GM18499 (cell line): ENCODE data around the gene SLMAP.

Source experiments
- ATAC-seq: cut with Tn5 transposase; IDR thresholded peaks from one replicate; pipeline ENCODE4 v1.9.1; 2021; ENCODE audit warnings: moderate number of reproducible peaks; ENCODE audit not compliant: insufficient read depth, unreplicated experiment

Gene SLMAP

DNA sequence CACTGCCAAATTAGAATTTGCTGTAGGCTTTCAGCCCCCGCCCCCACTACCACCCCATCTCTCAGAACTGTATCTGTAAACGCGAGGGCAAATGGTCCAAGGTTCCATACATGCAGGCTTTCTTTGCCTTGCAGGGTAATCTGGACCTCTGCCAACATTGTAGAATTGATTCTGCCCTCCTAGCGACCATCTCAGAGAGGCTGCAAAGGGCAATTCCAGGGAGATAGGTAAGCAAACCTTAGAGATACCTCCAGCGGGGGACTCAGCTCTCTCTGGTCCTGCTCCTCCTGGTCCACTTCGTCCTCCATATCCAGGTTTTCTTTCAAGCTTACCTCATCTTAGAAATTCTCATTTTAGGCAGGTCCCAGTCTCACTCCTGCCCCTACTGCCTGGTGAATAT, 64.4 kb downstream of the SLMAP start:
- ATAC-seq: no peak

DNA sequence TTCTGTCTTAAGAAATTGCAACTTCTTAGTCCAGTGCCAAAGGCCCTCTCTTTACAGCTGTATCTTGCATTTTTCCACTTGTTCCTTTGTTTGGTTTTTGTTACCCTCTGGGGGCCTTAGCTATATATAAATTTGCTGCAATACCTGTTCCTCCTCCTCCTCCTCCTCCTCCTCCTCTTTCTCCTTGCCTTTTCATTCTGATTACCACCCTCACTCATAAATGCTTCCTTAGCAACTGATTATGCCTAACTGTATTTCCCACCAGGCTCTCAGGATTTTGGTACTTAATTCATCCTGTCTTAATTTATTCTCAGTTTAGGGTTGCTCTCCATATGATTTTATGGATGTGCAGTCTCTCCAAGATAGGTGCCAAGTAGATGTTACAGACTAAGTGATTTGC, 65.7 kb downstream of the SLMAP start:
- ATAC-seq: no peak

DNA sequence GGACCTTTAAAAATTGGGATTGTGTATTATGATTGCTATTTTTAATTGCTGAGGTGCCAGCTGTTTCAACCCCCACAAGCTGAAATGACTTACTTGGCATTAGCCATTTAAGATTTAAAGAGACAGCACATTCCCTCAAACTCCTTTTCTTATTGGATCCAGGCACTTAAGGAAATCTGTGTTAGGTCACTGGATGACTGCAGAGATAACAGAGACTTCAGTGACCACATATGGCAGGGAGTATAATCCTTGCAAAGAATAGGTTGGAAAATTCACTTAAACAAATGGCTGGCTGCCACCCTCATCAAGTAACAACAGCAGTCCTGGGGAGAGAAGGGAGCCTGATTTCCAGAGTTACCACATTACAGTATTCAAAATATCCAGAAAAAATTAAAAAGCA, 66.6 kb downstream of the SLMAP start:
- ATAC-seq: no peak

DNA sequence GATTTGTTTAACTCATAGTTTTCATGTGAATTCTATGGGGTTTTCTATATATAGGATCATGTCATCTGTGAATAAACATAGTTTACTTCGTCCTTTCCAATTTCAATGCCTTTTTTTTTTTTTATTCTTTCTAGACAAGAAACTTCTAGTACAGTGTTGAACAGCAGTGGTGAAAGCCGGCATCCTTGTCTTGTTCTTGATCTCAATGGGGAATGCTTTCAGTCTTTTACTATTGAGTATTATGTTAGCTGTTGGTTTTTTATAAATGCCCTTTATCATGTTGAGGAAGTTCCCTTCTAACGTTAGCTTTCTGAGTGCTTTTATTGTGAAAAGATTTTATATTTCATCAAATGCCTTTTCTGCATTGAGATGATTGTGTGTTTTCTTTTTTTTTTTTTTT, 69.0 kb downstream of the SLMAP start:
- no peak for ATAC-seq

DNA sequence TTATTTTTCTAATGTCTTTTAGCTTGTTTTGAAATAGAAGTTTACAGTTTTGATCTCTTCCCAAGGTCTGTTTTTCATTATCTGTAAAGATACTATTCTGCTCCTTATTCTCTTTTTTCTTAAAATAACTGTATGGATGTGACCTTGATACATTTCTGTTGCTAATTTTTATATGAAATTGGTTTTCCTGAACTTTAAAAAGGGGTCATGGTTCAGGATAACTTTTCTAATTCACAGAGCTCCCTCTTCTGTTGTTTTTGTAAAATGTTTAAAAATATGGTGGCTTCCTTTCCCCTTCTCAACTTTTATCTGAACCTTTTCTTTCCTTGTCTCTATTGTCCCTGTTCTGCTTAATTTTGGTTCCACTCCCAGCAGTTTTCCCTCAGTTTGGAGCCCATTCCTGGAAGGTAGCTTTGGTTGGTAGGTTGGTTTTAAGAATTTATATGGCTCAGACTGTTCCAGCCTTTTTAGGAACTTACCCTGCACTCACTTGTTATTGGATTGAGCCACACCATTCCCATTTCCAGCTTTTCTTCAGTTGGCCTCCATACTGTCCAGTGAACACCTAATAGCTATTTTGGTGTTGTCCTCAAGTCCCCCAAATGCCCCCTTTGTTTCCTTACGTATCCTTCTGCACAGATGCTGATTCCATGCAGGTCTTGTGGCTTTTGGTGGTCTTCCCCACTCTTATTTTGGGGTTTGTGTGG, 70.3 kb downstream of the SLMAP start:
- ATAC-seq: no peak

DNA sequence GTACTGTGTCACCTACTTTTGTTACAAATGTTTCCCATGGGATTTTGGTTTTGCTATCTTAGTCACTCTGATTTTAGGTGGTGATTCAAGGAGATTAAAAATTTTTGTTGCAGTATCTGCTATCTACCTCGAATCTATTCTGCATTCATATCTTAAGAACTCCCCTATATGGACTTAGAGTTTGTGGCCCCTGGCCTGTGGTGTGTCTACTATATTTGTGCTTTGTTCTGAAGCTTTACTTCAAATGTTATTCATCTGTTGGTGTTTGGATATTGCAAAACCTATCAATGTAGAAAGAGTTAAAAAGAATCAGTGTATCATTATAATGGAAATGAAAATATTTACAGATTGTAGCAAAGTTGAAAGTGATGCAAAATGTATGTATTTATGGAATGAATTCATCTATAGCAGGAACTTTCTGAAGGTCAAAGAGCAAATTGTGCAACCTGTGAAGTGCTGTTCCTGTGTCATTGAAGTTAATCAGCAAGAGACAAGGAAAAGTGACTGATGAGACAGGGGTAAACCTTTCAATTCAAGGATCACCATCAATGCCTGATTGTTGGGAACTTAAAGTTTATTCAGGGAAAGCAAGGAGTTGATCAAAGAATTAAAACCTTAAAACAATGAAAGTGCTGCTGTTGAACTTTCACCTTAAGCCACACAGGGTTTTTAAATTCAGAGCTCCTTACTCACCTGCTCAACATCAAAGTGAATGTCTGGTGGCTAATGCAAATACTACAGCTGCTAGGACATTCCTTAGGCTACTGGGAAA, 71.0 kb downstream of the SLMAP start:
- ATAC-seq: no peak

DNA sequence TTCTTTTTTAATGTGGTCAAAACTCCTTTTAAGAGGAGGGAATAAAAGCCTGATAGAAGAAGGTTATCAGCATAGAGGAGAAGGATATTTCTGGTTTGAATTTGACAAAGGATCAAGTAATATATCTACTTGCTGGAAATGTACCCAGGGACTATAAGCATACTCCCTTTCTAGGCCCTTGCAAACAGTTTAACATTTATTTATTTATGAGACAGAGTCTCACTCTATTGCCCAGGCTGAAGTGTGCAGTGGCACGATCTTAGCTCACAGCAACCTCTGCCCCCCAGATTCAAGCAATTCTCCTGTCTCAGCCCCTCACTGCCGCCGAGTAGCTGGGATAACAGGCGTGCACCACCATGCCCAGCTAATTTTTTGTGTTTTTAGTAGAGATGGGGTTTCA, 71.6 kb downstream of the SLMAP start:
- no peak for ATAC-seq

DNA sequence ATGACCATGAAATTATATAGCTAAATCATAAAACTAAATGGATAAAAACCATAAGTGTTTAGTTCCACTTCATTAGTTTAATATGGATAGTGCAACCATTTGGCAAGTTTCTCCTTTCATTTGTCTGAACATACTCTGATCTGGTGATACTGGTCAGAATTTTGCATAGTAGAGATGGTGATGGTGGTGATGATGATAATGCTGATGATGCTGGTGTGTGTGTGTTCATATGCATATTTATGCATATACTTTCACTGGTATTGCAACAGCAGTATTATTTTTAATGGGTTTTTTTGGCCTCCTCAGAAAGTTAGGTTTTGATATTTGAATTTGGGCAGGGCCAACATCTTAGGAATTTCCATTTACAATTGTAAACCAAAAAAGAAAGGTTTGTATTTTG, 76.4 kb downstream of the SLMAP start:
- no peak for ATAC-seq

DNA sequence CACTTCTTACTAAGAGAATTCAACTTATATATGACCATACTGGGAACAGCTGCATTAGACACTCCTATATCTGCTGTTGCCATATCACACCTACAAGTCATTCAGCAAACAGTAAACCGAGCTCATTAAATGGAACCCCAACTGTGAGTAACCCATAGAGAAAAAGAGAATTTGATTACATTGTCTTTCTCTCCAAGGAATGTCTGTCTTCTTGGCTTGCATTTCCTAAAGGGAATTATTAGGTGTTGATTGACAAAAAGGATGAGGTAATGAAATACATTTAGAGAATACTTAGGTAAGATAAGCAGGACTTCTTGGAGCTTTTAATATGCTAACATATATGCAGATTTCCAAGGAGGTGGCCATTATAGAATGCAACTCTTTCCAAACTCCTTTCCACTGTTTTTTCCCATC, 76.8 kb downstream of the SLMAP start:
- no peak for ATAC-seq

DNA sequence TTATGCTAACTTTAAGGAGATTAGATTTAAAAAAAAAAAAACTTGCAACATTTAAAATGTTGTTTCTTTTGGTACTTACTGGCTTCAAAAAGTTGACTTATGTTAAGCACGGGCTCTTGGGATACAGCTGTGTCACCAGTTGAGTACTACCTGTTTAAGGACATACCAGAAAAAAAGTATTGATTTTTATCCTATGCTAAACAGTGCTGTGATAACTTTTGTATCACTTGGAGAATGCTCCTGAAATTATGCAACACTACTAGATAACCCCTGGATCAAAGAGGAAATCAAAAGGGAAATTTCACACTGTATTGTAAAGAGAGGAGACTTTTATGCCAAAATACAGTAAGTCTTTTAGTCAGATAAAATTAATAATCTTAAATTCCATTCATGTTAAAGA, 77.7 kb downstream of the SLMAP start:
- no peak for ATAC-seq

DNA sequence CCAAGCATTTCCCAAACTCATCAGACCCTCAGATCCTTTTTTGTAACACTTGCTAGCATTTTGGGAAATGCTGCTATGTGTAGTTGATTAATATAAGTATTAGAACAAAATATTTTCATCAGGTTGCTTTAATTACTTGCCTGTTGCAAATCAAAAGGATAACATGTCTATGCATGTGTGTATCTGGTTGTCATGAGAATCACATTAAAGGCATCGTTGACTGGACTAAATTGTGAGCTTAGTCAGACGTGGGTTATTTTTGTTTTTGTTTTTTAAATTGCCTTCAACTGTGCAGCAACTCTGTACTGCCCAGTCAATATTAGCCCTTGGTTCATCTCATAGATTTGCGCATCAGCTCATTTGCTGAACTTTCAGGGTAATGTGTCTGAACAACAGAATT, 81.6 kb downstream of the SLMAP start:
- no peak for ATAC-seq

DNA sequence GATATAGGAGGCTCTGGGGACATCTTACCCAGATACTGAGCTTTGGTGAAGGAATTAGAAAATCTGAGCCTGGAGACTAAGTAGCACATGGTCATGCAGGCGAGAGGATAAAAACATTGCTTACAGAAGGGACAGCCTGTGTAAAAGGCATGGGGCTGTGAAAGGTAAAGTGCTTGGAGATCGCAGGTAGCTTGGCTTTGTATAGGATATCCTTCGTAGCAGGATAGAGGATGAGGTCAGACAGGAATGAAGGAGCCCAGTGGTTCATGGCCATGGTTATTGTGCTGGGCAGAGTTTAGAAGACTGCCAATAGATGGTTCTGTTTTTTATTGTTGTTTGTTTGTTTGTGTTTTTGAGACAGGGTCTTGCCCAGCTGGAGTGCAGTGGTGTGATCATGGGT, 82.5 kb downstream of the SLMAP start:
- ATAC-seq: no peak

DNA sequence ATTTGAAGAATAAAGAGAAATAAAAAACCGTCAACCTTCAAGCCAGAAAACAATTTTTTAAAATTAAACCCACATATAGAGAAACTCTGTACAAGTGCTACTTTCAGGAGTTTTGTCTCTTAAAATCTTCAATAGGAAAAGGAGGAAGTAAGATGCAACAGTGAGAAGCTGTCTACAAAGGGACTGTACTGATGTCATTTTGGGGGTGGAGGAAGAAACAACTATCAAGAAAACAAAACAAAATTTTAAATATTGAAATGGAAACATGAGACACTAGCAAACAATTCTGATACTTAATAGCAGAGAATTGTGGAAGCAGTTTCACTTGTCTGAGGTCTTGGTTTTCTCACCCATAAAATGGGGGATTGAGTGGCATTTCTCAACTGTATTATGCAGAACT, 84.4 kb downstream of the SLMAP start:
- no peak for ATAC-seq

DNA sequence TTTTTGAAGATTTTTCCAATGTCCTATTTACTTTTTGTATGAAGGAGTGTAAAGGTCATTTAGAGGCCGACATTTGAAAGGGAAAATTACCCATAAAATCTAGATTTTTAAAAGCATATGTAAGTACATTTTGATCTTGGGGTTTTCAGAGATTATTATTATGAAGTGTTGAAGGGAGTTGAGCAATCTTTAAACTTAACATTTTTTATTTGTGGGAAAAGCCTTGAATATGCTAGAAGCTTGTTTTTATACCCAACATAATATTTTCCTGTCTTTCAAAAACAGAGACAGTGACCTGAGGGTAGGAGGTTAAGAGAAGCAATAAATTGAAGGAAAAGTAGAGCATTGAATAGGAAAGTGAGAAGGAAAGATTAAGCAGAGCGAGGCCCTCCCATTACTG, 85.7 kb downstream of the SLMAP start:
- ATAC-seq: no peak

DNA sequence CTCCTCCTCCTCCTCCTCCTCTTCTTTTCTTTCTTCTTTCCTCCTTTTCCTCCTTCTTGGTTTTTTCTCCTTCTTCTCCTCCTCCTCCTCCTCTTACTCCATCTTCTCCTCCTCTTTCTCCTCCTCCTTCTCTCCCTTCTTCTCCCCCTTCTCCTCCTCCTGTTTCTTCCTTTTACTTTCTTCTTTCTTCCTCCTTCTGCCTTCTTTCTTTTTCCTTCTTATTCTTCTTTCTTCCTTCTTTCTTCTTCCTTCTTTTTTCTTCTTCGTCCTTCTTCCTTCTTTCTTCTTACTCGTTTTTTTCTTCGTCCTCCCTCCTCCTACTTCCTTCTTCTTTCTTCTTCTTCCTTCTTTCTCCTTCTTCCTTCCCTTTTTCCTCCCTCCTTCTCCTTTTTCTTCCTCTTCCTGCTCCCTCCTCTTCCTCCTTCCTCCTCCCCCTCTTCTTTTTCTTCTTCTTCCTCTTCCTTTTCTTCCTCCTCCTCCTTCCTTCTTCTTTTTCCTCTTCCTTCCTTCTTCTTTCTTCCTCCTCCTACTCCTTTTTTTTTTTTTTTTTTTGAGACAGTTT, 92.1 kb downstream of the SLMAP start:
- ATAC-seq: no peak

DNA sequence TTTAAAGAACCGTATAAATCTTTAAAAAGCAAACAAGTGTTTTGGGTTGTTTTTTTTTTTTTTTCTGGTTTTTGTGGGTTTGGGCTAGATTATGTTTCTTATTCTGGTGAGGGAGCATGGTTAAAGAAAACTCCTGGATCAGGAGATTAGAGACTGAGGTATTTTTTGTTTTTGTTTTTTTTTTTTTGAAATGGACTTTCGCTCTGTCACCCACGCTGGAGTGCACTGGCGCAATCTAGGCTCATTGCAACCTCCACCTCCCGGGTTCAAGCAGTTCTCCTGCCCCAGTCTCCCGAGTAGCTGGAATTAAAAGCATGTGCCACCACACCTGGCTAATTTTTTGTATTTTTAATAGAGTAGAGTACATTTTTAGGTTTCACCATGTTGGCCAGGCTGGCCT, 95.2 kb downstream of the SLMAP start:
- ATAC-seq: no peak

DNA sequence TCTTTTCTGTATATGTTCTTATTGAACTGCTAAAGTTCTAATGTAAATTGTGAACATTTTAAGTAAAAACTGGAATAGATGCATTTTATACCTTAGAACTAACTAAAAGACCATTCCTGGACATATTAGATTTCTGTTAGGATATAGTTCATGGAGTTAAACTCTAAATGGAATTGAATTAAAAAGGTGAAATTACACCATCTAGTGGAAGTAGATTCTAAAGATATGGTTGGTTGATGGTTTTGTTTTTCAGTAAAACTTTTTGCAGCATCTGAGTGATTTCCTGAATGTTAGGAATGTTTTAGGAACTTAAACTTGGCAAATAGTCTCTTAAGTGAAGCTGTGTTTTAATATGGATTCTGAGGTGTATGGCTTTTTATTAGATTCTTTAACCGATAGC, 96.8 kb downstream of the SLMAP start:
- ATAC-seq: no peak

DNA sequence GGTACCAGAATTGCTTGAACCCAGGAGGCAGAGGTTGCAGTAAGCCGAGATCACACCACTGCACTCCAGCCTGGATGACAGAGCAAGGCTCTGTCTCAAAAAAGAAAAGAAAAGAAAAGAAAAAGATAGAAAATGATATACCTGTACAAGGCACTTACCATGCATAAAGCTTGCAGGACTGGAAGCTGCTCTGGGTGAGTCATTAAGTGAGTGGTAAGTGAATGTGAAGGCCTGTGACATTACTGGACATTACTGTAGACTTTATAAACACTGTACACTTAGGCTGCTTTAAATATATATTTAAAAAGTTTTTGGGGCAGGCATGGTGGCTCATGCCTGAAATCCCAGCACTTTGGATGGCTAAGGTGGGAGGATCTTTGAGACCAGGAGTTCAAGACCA, 99.2 kb downstream of the SLMAP start:
- ATAC-seq: no peak

DNA sequence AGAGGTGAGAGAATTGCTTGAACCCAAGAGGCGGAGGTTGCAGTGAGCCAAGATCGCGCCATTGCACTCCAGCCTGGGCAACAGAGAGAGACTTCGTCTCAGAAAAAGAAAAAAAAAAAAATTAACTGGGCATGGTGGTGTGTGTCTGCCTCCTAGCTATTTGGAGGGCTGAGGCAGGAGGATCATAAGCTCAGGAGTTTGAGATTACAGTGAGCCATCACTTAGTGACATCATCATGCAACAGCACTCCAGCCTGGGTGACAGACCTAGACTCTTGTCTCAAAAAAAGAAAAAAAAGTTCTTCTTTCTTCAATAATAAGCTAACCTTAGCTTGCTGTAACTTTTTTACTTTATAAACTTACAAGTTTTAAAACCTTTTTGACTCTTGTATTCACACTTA, 99.8 kb downstream of the SLMAP start:
- no peak for ATAC-seq

DNA sequence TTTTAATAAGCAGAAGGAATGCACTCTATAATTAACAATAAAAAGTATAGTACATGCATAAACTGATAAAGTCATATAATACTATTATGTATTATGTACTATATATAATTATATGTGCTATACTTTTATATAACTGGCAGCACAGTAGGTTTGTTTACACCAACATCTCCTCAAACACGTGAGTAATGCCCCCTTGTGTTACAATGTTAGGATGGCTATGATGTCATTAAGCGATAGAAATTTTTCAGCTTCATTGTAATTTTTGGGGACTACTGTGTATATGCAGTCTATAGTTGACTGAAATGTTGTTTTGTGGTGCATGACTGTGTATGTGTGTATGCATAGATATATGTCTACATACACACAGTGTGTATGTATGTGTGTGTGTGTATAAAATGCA, 100.6 kb downstream of the SLMAP start:
- no peak for ATAC-seq

DNA sequence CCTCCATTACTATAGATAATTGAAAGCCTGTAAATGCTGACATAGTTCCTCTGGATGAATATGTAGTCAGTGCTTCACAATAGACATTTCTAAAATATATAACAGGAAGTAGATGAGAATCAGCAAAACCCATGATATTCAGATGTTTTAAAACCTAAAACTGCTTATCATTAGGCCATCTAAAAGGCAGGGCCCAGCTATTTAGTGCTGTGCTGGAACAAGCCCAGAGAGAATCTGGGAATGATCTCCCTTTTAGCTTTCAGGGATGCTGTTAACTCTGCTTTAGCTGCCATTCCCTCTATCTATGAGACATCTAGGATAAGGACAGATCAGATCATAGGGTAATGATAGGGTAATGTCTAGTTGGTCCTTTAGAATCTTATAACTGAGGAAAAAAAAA, 106.8 kb downstream of the SLMAP start:
- no peak for ATAC-seq

DNA sequence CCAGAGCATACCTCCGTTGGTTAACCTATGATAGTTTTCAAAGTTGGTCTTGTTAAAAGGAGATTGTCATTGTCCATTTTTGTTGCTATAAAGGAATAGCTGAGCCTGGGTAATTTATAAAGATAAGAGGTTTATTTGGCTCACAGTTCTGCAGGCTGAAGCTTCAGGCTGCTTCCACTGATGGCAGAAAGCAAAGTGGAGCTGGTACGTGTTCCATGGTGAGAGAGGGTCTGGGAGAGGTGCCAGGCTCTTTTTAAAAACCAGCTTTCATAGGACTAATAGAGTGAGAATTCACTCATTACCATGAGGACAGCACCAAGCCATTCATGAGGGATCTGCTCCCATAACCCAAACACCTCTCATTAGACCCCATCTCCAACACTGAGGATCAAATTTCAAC, 107.3 kb downstream of the SLMAP start:
- ATAC-seq: no peak
